HG03135 (cell line): ENCODE measurements around the gene CAPN11.

ENCODE experiments used
- ATAC-seq: cut with Tn5 transposase; IDR thresholded peaks from one replicate; pipeline ENCODE4 v1.9.1; 2021; ENCODE audit warnings: mild to moderate bottlenecking, moderate library complexity; ENCODE audit not compliant: unreplicated experiment

CAPN11 gene

GRCh38 chr6:44152533-44152932 is 6.1 kb upstream of the CAPN11 start:
- ATAC-seq, result no peak

GRCh38 chr6:44154067-44154466 is 4.6 kb upstream of the CAPN11 start:
- ATAC-seq, result no peak

- no peak for ATAC-seq
Measured at GRCh38 chr6:44156494-44157151, 2.0 kb upstream of the CAPN11 start.

- ATAC-seq, result no peak
Measured at GRCh38 chr6:44157152-44157521, 1.5 kb upstream of the CAPN11 start.

- no peak for ATAC-seq
Measured at GRCh38 chr6:44161997-44162338, 3.3 kb downstream of the CAPN11 start.

GRCh38 chr6:44162876-44163625 is 4.4 kb downstream of the CAPN11 start:
- no peak for ATAC-seq

GRCh38 chr6:44166116-44166515 is 7.5 kb downstream of the CAPN11 start:
- ATAC-seq, result no peak

GRCh38 chr6:44166591-44167184 is 8.1 kb downstream of the CAPN11 start:
- ATAC-seq, result no peak

GRCh38 chr6:44167567-44167966 is 8.9 kb downstream of the CAPN11 start:
- no peak for ATAC-seq

GRCh38 chr6:44169154-44169553 is 10.5 kb downstream of the CAPN11 start:
- no peak for ATAC-seq

- no peak for ATAC-seq
Measured at GRCh38 chr6:44169886-44170570, 11.4 kb downstream of the CAPN11 start.

- no peak for ATAC-seq
Measured at GRCh38 chr6:44171899-44172546, 13.4 kb downstream of the CAPN11 start.

- peak; percentile 66 for ATAC-seq
Measured at GRCh38 chr6:44172731-44173500, 14.3 kb downstream of the CAPN11 start.

- ATAC-seq, result no peak
Measured at GRCh38 chr6:44176130-44176761, 17.6 kb downstream of the CAPN11 start.

GRCh38 chr6:44176762-44177509 is 18.3 kb downstream of the CAPN11 start:
- ATAC-seq, result no peak

GRCh38 chr6:44177691-44178423 is 19.2 kb downstream of the CAPN11 start:
- no peak for ATAC-seq

- ATAC-seq, result no peak
Measured at GRCh38 chr6:44178424-44179071, 19.9 kb downstream of the CAPN11 start.

- ATAC-seq, result no peak
Measured at GRCh38 chr6:44179072-44179536, 20.5 kb downstream of the CAPN11 start.
